Activated CD8-positive, alpha-beta memory T cell treated with anti-CD3 and anti-CD28 coated beads for 36 hours (primary cell): ENCODE data around the gene ROBO4. TPM values are rescaled to one million over a fixed set of nuclear protein-coding genes. Genes with fewer than 3 reads are reported as not detected.

Source experiments
- CTCF ChIA-PET: fragments of 350-600 bp; sonication (Branson Sonifier 250); formaldehyde crosslinking; loops from one replicate; lab custom pipeline; 2021; ENCODE audit warnings: antibody characterized with exemption; lab: Charles Lee
- POLR2A ChIA-PET: fragments of 350-600 bp; sonication (Branson Sonifier 250); formaldehyde crosslinking; loops from one replicate; lab custom pipeline; 2021; ENCODE audit warnings: antibody characterized with exemption; lab: Charles Lee
- total RNA-seq, 2 experiments: library from RNA; stranded (reverse); gene quantifications; one replicate each; pipeline ENCODE4 v1.2.3, GENCODE V29; 2021

Gene ROBO4
- total RNA-seq, 2 experiments from 2014 or later: not detected

DNA sequence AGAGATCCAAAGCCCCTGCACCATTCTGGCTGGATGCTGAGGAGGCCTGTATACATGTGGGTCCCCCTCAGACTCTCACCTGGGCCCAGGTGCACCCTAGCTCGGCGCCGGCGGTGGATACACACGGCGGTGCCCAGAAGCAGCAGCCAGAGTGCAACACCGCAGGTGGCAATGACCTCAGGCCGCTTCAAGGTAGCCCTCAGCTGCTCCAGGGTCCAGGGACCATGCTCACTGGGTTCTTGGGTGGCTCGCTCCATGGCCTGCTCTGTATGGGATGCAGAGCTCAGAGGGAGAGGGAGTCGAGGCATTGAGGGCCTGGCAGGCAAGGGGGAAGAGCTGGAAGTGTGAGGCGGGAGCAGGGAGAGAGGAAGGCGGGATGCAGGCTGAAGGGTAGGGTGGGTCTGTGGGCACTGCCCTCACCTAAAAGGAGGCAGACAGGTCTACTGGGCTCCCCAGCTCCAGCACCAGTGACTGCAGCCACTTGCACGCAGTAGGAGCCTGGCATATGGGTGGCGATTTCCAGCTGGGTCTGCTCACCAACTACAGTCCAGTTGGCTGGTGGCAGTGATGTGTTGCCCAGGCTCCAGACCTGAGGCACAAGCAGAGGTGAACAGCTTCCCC lies 3.8 kb downstream of the ROBO4 start:
- POLR2A ChIA-PET: no interaction called here
- CTCF ChIA-PET: no interaction called here

- ChIA-PET CTCF (no interaction called here), POLR2A (no interaction called here)
Observed at GRCh38 chr11:124892750-124893454, 4.8 kb downstream of the ROBO4 start.

GRCh38 chr11:124892146-124892545 lies 5.5 kb downstream of the ROBO4 start:
- ChIA-PET POLR2A (no interaction called here), CTCF (no interaction called here)

GRCh38 chr11:124891373-124891861 lies 6.2 kb downstream of the ROBO4 start:
- ChIA-PET CTCF (no interaction called here), POLR2A (no interaction called here)

GRCh38 chr11:124890683-124891372 lies 6.8 kb downstream of the ROBO4 start:
- ChIA-PET CTCF (interaction anchor here (0.9 kb wide), 1 partner anchor 24 kb away, joined by 3 read pairs; no protein-coding TSS in a partner anchor), POLR2A (no interaction called here)

DNA sequence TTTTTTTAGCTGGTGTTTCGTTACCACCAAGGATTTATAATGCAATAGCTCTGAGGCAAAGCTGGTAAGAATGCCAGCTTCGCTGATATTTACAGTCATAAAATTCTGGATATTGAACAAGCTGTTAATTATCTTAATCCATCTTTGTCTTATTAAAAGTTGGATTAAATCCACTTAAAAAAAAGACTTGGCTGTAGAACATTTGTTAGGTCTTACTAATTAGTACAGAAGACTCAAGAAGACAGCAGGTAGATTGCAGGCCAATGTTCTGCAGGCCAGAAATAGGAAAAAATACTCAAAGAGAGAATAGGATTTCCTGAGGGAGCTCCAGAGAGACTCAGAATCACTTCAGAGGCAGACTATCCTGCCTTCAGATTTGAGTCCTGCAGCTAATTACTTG lies 7.5 kb downstream of the ROBO4 start:
- ChIA-PET POLR2A (no interaction called here), CTCF (interaction anchor here (0.9 kb wide), 1 partner anchor 24 kb away, joined by 3 read pairs; no protein-coding TSS in a partner anchor)

DNA sequence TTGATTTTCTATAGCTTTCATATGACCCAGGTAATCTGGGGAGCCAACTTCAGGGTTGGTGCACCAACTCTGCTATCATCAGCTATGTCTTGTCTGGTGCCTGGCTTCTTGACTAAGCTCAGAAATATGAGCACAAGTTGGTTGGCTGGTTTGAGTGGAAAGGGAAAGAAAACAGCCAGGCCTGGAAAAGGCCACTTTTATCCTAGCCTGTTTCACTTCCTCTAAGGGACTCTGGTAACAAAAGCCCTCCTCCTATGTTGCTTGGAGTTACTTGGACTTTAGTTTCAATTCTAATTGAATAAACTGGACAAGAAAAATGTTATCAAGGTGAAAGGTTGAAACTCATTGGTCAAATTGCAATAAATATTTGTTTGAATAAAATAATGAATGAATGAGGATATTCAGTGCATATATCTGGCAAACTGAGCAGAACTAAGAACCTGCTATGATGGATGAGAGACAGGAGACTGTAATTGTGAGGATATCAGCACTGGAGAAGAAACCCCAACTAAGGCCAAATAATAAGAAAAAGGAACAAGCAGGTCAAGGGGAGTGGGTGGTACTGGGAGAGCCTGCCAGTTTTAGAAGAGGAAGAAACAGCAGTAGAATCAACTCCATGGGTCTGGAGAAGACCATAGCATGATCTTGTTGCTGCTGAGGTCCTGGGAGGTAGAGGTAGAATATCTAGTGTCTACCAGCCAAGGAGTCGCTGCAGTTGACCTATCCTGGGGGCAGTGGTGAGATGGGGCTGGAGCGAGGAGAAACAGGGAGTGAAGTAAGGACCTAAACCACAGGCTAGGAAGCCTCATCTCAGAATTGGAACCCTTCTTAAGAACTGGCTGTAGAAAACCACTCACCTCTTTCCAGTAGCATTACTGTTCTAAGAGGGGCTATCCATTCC lies 8.2 kb downstream of the ROBO4 start:
- ChIA-PET POLR2A (no interaction called here), CTCF (no interaction called here)

GRCh38 chr11:124887667-124888013 lies 10.0 kb downstream of the ROBO4 start:
- POLR2A ChIA-PET: no interaction called here
- CTCF ChIA-PET: interaction anchor here (0.9 kb wide), 1 partner anchor 74 kb away, joined by 3 read pairs; no protein-coding TSS in a partner anchor

- POLR2A ChIA-PET: no interaction called here
- CTCF ChIA-PET: no interaction called here
Observed at GRCh38 chr11:124886978-124887666, 10.5 kb downstream of the ROBO4 start.

- ChIA-PET POLR2A (no interaction called here), CTCF (no interaction called here)
Observed at GRCh38 chr11:124886476-124886875, 11.2 kb downstream of the ROBO4 start.

GRCh38 chr11:124884869-124885479 lies 12.7 kb downstream of the ROBO4 start:
- POLR2A ChIA-PET: no interaction called here

DNA sequence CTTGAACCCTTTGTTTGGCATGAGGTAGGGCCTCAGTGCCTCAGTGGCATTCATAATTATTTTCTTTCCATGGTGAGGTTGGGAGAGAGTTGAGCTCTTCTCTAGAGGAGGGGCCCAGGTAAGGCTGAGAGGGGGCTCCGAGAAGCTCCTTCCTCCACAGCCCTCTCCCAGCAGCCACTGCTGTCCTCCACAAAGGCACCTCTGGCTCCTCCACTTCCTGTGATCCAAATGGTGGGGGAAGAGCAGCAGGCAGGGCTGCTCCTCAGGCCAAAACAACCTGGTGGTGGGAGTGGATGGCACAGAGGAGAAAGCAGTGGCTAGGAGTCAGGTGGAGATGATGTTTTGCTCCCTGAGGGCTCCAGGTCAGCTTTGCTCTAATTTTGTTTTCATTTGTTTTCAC lies 13.3 kb downstream of the ROBO4 start:
- CTCF ChIA-PET: no interaction called here

More at GRCh38 chr11:124884869-124885479, 12.7 kb downstream of the ROBO4 start:
- CTCF ChIA-PET: no interaction called here

GRCh38 chr11:124882339-124883071 lies 15.2 kb downstream of the ROBO4 start:
- POLR2A ChIA-PET: no interaction called here
- CTCF ChIA-PET: interaction anchor here (0.8 kb wide), 1 partner anchor 76 kb away, joined by 3 read pairs; no protein-coding TSS in a partner anchor

More for the DNA sequence above, 13.3 kb downstream of the ROBO4 start:
- POLR2A ChIA-PET: no interaction called here

DNA sequence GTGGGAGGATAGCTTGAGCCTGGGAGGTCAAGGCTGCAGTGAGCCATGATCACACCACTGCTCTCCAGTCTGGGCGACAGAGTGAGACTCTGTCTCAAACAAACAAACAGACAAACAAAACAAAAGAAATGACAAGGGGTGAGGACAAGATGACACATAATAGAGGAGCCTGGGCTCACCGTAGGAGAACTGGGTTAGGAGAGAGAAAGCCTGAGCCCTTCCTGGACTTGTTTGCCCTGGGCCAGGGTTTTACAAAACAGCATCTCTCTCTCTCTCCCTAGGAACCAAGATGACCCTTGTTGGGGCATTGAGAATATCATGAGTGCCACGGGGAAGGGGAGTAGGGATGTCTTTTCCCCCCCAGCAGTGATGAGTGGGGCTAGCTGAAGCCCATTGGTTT lies 16.7 kb downstream of the ROBO4 start:
- ChIA-PET CTCF (no interaction called here), POLR2A (interaction anchor here (0.5 kb wide), 1 partner anchor 58 kb away, joined by 3 read pairs; no protein-coding TSS in a partner anchor)

- ChIA-PET POLR2A (no interaction called here), CTCF (no interaction called here)
Observed at GRCh38 chr11:124880290-124880611, 17.4 kb downstream of the ROBO4 start.

DNA sequence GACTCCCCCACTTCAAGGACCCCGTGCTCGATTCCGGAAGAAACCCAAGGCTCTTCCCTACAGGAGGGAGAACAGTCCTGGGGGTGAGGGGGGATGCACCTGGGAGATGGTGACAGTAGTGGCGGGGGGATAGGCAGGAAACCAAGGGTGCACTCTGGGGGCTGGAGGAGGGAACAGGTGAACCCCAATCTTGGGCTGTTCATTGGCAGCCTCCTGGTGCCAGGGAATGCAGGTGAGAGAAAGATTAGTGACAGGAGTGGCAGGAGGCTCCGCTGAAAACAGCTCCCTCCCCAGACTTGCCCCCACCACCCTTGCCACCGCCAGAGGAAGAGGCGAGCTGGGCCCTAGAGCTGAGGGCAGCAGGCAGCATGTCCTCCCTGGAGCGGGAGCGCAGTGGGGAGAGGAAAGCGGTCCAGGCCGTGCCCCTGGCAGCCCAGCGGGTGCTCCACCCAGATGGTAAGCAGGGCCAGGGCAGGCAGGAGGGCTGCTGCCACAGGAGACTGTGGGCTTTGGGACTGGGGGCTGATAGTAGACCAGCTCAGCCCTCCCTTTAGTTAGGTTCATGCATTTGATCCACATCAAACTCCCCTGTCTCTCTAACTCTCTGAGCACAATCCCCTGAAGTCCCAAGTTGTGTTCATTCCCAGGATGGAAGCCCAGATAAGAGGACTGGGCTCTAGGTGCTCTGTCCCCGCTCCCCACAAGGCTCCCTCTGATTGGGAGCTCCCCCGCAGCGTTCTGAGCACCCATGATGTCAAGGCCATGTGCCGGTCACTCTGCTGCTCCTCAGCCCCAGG lies 18.0 kb downstream of the ROBO4 start:
- POLR2A ChIA-PET: no interaction called here
- CTCF ChIA-PET: no interaction called here
